Liver (tissue), 3 donors: ENCODE data around the gene SBF2.

ENCODE experiments used
- CTCF ChIP-seq: fragments of 150-350 bp; IDR thresholded peaks from 2 replicates; pipeline ENCODE4 v1.5.1; 2017; ENCODE audit warnings: improper control_type of control experiment, low read depth, low read length; ENCODE audit not compliant: missing input control
- GABPA ChIP-seq, 2 donors: IDR thresholded peaks in 1 of 2; conservative IDR thresholded peaks in 1 of 2; 2 replicates each; pipeline ENCODE4 v1.6.1; 2016; ENCODE audit warnings: antibody characterized with exemption in 2 of 2, mild to moderate bottlenecking in 1 of 2, moderate library complexity in 1 of 2
- RAD21 ChIP-seq, 2 donors: IDR thresholded peaks; 2 replicates each; pipeline ENCODE4 v1.6.1; 2016; ENCODE audit warnings: antibody characterized with exemption in 2 of 2, mild to moderate bottlenecking in 2 of 2
- REST ChIP-seq: IDR thresholded peaks from 2 replicates; pipeline ENCODE4 v1.6.1; 2016; ENCODE audit warnings: antibody characterized with exemption, mild to moderate bottlenecking
- RXRA ChIP-seq, 2 donors: IDR thresholded peaks; 2 replicates each; pipeline ENCODE4 v1.6.1; 2017 to 2018; ENCODE audit warnings: antibody characterized with exemption in 2 of 2, mild to moderate bottlenecking in 1 of 2
- TAF1 ChIP-seq: conservative IDR thresholded peaks from 2 replicates; pipeline ENCODE4 v1.6.1; 2016; ENCODE audit warnings: antibody characterized with exemption, mild to moderate bottlenecking
- TF ChIP-seq, protein P1 (sequence below): IDR thresholded peaks from 2 replicates; pipeline ENCODE4 v1.6.1; 2016; ENCODE audit warnings: antibody characterized with exemption
- donor health status: healthy.
- donor health status: healthy.

GRCh38 chr11:10236840-10237239, 57.2 kb downstream of the SBF2 start:
- no peak for TF ChIP-seq RAD21 (IDR thresholded peaks at IDR 0.05)
- no peak for TF ChIP-seq CTCF
- no peak for TF ChIP-seq GABPA (IDR thresholded peaks at IDR 0.05 in 1 of 2, conservative IDR thresholded peaks at IDR 0.05 in 1 of 2)
- TF ChIP-seq, protein P1, sequence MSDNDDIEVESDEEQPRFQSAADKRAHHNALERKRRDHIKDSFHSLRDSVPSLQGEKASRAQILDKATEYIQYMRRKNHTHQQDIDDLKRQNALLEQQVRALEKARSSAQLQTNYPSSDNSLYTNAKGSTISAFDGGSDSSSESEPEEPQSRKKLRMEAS: no peak
- TF ChIP-seq REST: no peak
- TF ChIP-seq RXRA (IDR thresholded peaks at IDR 0.05): no peak
- no peak for TF ChIP-seq TAF1
